Inferior parietal cortex (tissue), 1 donor: ENCODE data around the gene RUNX1.
"Not testable (repeated sequence)": the region's sequence is repeated elsewhere in the genome, so short reads cannot be mapped to it uniquely, and the experiment has no call there.

Experiments
- DNase-seq: peaks from one replicate; pipeline ENCODE4 v3.0.0-alpha.2; 2016; ENCODE audit errors: extremely low spot score

RUNX1 gene

GRCh38 chr21:35016517-35017188, 32.4 kb downstream of the RUNX1 start:
- no peak for DNase-seq

- DNase-seq = no peak
Measured at GRCh38 chr21:35016071-35016470, 33.0 kb downstream of the RUNX1 start.

- DNase-seq = no peak
Measured at GRCh38 chr21:35015435-35016024, 33.6 kb downstream of the RUNX1 start.

GRCh38 chr21:35014302-35015041, 34.6 kb downstream of the RUNX1 start:
- no peak for DNase-seq

- no peak for DNase-seq
Measured at GRCh38 chr21:35011681-35012080, 37.4 kb downstream of the RUNX1 start.

GRCh38 chr21:35010447-35010846, 38.7 kb downstream of the RUNX1 start:
- no peak for DNase-seq

GRCh38 chr21:35007348-35007747, 41.8 kb downstream of the RUNX1 start:
- DNase-seq = no peak

- no peak for DNase-seq
Measured at GRCh38 chr21:35006771-35007170, 42.3 kb downstream of the RUNX1 start.

GRCh38 chr21:35006248-35006647, 42.9 kb downstream of the RUNX1 start:
- DNase-seq = no peak

- DNase-seq = no peak
Measured at GRCh38 chr21:35005560-35006224, 43.4 kb downstream of the RUNX1 start.

- DNase-seq = no peak
Measured at GRCh38 chr21:35005077-35005476, 44.0 kb downstream of the RUNX1 start.

- no peak for DNase-seq
Measured at GRCh38 chr21:35004314-35004713, 44.8 kb downstream of the RUNX1 start.

GRCh38 chr21:35002879-35003722, 46.0 kb downstream of the RUNX1 start:
- DNase-seq = no peak

GRCh38 chr21:34999397-34999941, 49.6 kb downstream of the RUNX1 start:
- no peak for DNase-seq

GRCh38 chr21:34998176-34998575, 50.9 kb downstream of the RUNX1 start:
- DNase-seq = no peak

- DNase-seq = no peak
Measured at GRCh38 chr21:34997294-34997693, 51.8 kb downstream of the RUNX1 start.

- DNase-seq = no peak
Measured at GRCh38 chr21:34996304-34997101, 52.6 kb downstream of the RUNX1 start.

- no peak for DNase-seq
Measured at GRCh38 chr21:34995979-34996303, 53.2 kb downstream of the RUNX1 start.

GRCh38 chr21:34994766-34995631, 54.1 kb downstream of the RUNX1 start:
- no peak for DNase-seq

GRCh38 chr21:34993521-34993921, 55.6 kb downstream of the RUNX1 start:
- DNase-seq = not testable (repeated sequence)
